Neural crest cell (in vitro differentiated cells): ENCODE measurements around the gene XRN2. TPM values are rescaled to one million over a fixed set of nuclear protein-coding genes. Genes with fewer than 3 reads are reported as not detected.
A peak's percentile ranks its signal among the peaks of the same experiment; 100 is the strongest.

ENCODE experiments used
- DNase-seq: peaks from one replicate; pipeline ENCODE4 v3.0.0; 2021; ENCODE audit warnings: low read depth, mixed read lengths, low spot score
- H3K27ac Mint-ChIP-seq: one replicate; pipeline ENCODE4 v1.8.0; 2021; ENCODE audit warnings: mild to moderate bottlenecking, mixed read lengths; ENCODE audit not compliant: unreplicated experiment
- H3K27me3 Mint-ChIP-seq: 2 replicates; pipeline ENCODE4 v1.8.0; 2021; ENCODE audit warnings: low read depth, mild to moderate bottlenecking, mixed read lengths
- H3K36me3 Mint-ChIP-seq: 2 replicates; pipeline ENCODE4 v1.8.0; 2021; ENCODE audit warnings: low read depth, mild to moderate bottlenecking, mixed read lengths
- H3K4me1 Mint-ChIP-seq: 2 replicates; pipeline ENCODE4 v1.8.0; 2021; ENCODE audit warnings: mixed read lengths
- H3K4me3 Mint-ChIP-seq: one replicate; pipeline ENCODE4 v1.8.0; 2021; ENCODE audit warnings: mild to moderate bottlenecking, mixed read lengths
- H3K9me3 Mint-ChIP-seq: 2 replicates; pipeline ENCODE4 v1.8.0; 2021; ENCODE audit warnings: mixed read lengths
- CTCF ChIP-seq: fragments of 200-600 bp; sonication (generic); conservative IDR thresholded peaks from 2 replicates; pipeline ENCODE4 v1.5.0; 2021; ENCODE audit warnings: antibody characterized with exemption, mild to moderate bottlenecking
- long read RNA-seq: library from polyadenylated mRNA; unstranded; transcript quantifications from one replicate; pipeline ENCODE4 v2.0.0, GENCODE V29; 2020
- total RNA-seq: library from RNA; stranded (reverse); gene quantifications from 2 replicates; pipeline ENCODE4 v1.2.1, GENCODE V29; 2021

XRN2 gene
- total RNA-seq, result 101 and 102 TPM in 2 replicates
- long read RNA-seq, transcript XRN2-201 (30 exons, 3,437 nt), result major isoform, 125 of 486 reads
- long read RNA-seq, partial matches to known transcripts, result 294 of 486 reads
- long read RNA-seq, other reads (novel, unspliced or antisense), result 67 of 486 reads

GRCh38 chr20:21303061-21303871, at the start of gene XRN2:
TSS of gene XRN2 (plus strand) at chr20:21303331. CDS start at chr20:21303399, 68 bp downstream.
- H3K27ac Mint-ChIP-seq, result peak within 1 kb of the TSS; percentile 100
- peak within 1 kb of the TSS; percentile 97 for H3K4me3 Mint-ChIP-seq
- peaks cover 9% of the 10 kb centered on the region for H3K36me3 Mint-ChIP-seq
- H3K9me3 Mint-ChIP-seq, result no peaks in the 10 kb centered on the region
- no peak for TF ChIP-seq CTCF
- H3K27me3 Mint-ChIP-seq, result peaks cover 15% of the 10 kb centered on the region
- DNase-seq, result peak; percentile 94
- peaks cover 27% of the 10 kb centered on the region for H3K4me1 Mint-ChIP-seq

- H3K36me3 Mint-ChIP-seq, result no peaks in the 10 kb centered on the region
- H3K27me3 Mint-ChIP-seq, result no peaks in the 10 kb centered on the region
- H3K4me1 Mint-ChIP-seq, result no peaks in the 10 kb centered on the region
- TF ChIP-seq CTCF, result no peak
- H3K27ac Mint-ChIP-seq, result peak overlapping the region; percentile 67
- no peak for DNase-seq
- H3K9me3 Mint-ChIP-seq, result no peaks in the 10 kb centered on the region
- no peak overlapping the region for H3K4me3 Mint-ChIP-seq
Observed at GRCh38 chr20:21257192-21257591, 45.9 kb upstream of the XRN2 start.

- DNase-seq, result no peak
- no peaks in the 10 kb centered on the region for H3K4me1 Mint-ChIP-seq
- H3K27ac Mint-ChIP-seq, result no peak overlapping the region
- H3K36me3 Mint-ChIP-seq, result no peaks in the 10 kb centered on the region
- no peak overlapping the region for H3K4me3 Mint-ChIP-seq
- no peaks in the 10 kb centered on the region for H3K27me3 Mint-ChIP-seq
- peaks cover 2% of the 10 kb centered on the region for H3K9me3 Mint-ChIP-seq
- no peak for TF ChIP-seq CTCF
Observed at GRCh38 chr20:21258411-21258810, 44.7 kb upstream of the XRN2 start.

GRCh38 chr20:21259346-21259745, 43.8 kb upstream of the XRN2 start:
- H3K27me3 Mint-ChIP-seq, result no peaks in the 10 kb centered on the region
- no peak overlapping the region for H3K27ac Mint-ChIP-seq
- no peaks in the 10 kb centered on the region for H3K36me3 Mint-ChIP-seq
- H3K4me3 Mint-ChIP-seq, result no peak overlapping the region
- DNase-seq, result no peak
- H3K4me1 Mint-ChIP-seq, result no peaks in the 10 kb centered on the region
- H3K9me3 Mint-ChIP-seq, result peaks cover 2% of the 10 kb centered on the region
- no peak for TF ChIP-seq CTCF

GRCh38 chr20:21262812-21263211, 40.3 kb upstream of the XRN2 start:
- H3K27me3 Mint-ChIP-seq, result peaks cover 2% of the 10 kb centered on the region
- H3K27ac Mint-ChIP-seq, result no peak overlapping the region
- peaks cover 2% of the 10 kb centered on the region for H3K36me3 Mint-ChIP-seq
- H3K4me3 Mint-ChIP-seq, result no peak overlapping the region
- no peaks in the 10 kb centered on the region for H3K4me1 Mint-ChIP-seq
- no peak for DNase-seq
- TF ChIP-seq CTCF, result no peak
- peaks cover 9% of the 10 kb centered on the region for H3K9me3 Mint-ChIP-seq
